Measurements from ENCODE around the gene CHST11. TPM values are rescaled to one million over a fixed set of nuclear protein-coding genes. Genes with fewer than 3 reads are reported as not detected.
"Not testable (repeated sequence)": the region's sequence is repeated elsewhere in the genome, so short reads cannot be mapped to it uniquely, and the experiment has no call there.

The CHST11 gene
- total RNA-seq, 1 experiment from 2014 or later: 12.7 TPM

GRCh38 chr12:104743753-104744548 lies 287.2 kb downstream of the CHST11 start:
- in situ Hi-C loops (cut with HindIII; ENCODE audit: low sequenced_read_pairs): not testable (repeated sequence)

GRCh38 chr12:104746467-104747088 lies 289.8 kb downstream of the CHST11 start:
- in situ Hi-C loops (cut with HindIII; ENCODE audit: low sequenced_read_pairs): no loop called here
- DNase-seq (ENCODE audit: low spot score): no peak

More at GRCh38 chr12:104743753-104744548, 287.2 kb downstream of the CHST11 start:
- DNase-seq (ENCODE audit: low spot score): not testable (repeated sequence)

GRCh38 chr12:104747330-104747729 lies 290.6 kb downstream of the CHST11 start:
- in situ Hi-C loops (cut with HindIII; ENCODE audit: low sequenced_read_pairs): no loop called here
- DNase-seq (ENCODE audit: low spot score): no peak

GRCh38 chr12:104747955-104748354 lies 291.2 kb downstream of the CHST11 start:
- in situ Hi-C loops (cut with HindIII; ENCODE audit: low sequenced_read_pairs): no loop called here
- no peak for DNase-seq (ENCODE audit: low spot score)

GRCh38 chr12:104748356-104748755 lies 291.6 kb downstream of the CHST11 start:
- in situ Hi-C loops (cut with HindIII; ENCODE audit: low sequenced_read_pairs): no loop called here
- DNase-seq (ENCODE audit: low spot score): no peak

- DNase-seq (ENCODE audit: low spot score): no peak
- in situ Hi-C loops (cut with HindIII; ENCODE audit: low sequenced_read_pairs): no loop called here
These were observed 292.0 kb downstream of the CHST11 start for GRCh38 chr12:104748790-104749189.

- in situ Hi-C loops (cut with HindIII; ENCODE audit: low sequenced_read_pairs): no loop called here
- no peak for DNase-seq (ENCODE audit: low spot score)
These were observed 292.8 kb downstream of the CHST11 start for GRCh38 chr12:104749545-104749944.

GRCh38 chr12:104750061-104750460 lies 293.3 kb downstream of the CHST11 start:
- in situ Hi-C loops (cut with HindIII; ENCODE audit: low sequenced_read_pairs): no loop called here
- DNase-seq (ENCODE audit: low spot score): no peak

- in situ Hi-C loops (cut with HindIII; ENCODE audit: low sequenced_read_pairs): no loop called here
- no peak for DNase-seq (ENCODE audit: low spot score)
These were observed 294.4 kb downstream of the CHST11 start for GRCh38 chr12:104751120-104751519.

GRCh38 chr12:104751594-104751993 lies 294.8 kb downstream of the CHST11 start:
- DNase-seq (ENCODE audit: low spot score): no peak
- in situ Hi-C loops (cut with HindIII; ENCODE audit: low sequenced_read_pairs): no loop called here

- DNase-seq (ENCODE audit: low spot score): no peak
- in situ Hi-C loops (cut with HindIII; ENCODE audit: low sequenced_read_pairs): no loop called here
These were observed 295.3 kb downstream of the CHST11 start for GRCh38 chr12:104752016-104752415.

GRCh38 chr12:104752881-104753280 lies 296.1 kb downstream of the CHST11 start:
- in situ Hi-C loops (cut with HindIII; ENCODE audit: low sequenced_read_pairs): no loop called here
- DNase-seq (ENCODE audit: low spot score): no peak

- in situ Hi-C loops (cut with HindIII; ENCODE audit: low sequenced_read_pairs): no loop called here
- DNase-seq (ENCODE audit: low spot score): no peak
These were observed 300.2 kb downstream of the CHST11 start for GRCh38 chr12:104756901-104757300.

- no peak for DNase-seq (ENCODE audit: low spot score)
- in situ Hi-C loops (cut with HindIII; ENCODE audit: low sequenced_read_pairs): no loop called here
These were observed 302.0 kb downstream of the CHST11 start for GRCh38 chr12:104758771-104759170.

- in situ Hi-C loops (cut with HindIII; ENCODE audit: low sequenced_read_pairs): no loop called here
- DNase-seq (ENCODE audit: low spot score): no peak
These were observed 304.3 kb downstream of the CHST11 start for GRCh38 chr12:104761091-104761490.

GRCh38 chr12:104761611-104762010 lies 304.9 kb downstream of the CHST11 start:
- DNase-seq (ENCODE audit: low spot score): no peak

GRCh38 chr12:104763168-104763805 lies 306.5 kb downstream of the CHST11 start:
- in situ Hi-C loops (cut with HindIII; ENCODE audit: low sequenced_read_pairs): no loop called here
- no peak for DNase-seq (ENCODE audit: low spot score)

More at GRCh38 chr12:104761611-104762010, 304.9 kb downstream of the CHST11 start:
- in situ Hi-C loops (cut with HindIII; ENCODE audit: low sequenced_read_pairs): no loop called here

- in situ Hi-C loops (cut with HindIII; ENCODE audit: low sequenced_read_pairs): no loop called here
- DNase-seq (ENCODE audit: low spot score): no peak
These were observed 307.7 kb downstream of the CHST11 start for GRCh38 chr12:104764225-104765091.

GRCh38 chr12:104767261-104767660 lies 310.5 kb downstream of the CHST11 start:
- in situ Hi-C loops (cut with HindIII; ENCODE audit: low sequenced_read_pairs): no loop called here
- DNase-seq (ENCODE audit: low spot score): no peak
